ENCODE results near the gene MTREX. TPM values are rescaled to one million over a fixed set of nuclear protein-coding genes. Genes with fewer than 3 reads are reported as not detected.

MTREX gene
- total RNA-seq (10 to 100 TPM; 61.0 to 73.7 TPM), total RNA-seq (80.6 to 126 reads per million in 2 donors)

- no peaks in the 10 kb centered on the region for H3K9me3 ChIP-seq (ENCODE audit: control insufficient read depth, low read length, poor library complexity, severe bottlenecking)
- Mint-ChIP-seq H3K4me3 (no peak within 1 kb of the TSS), H3K36me3 (ENCODE audit: low read depth) (peaks cover 2% of the 10 kb centered on the region), H3K4me1 (peaks cover 18% of the 10 kb centered on the region), H3K27me3 (no peaks in the 10 kb centered on the region), H3K27ac (no peak within 1 kb of the TSS)
- DNase-seq = peak; percentile 80 to 82 (median 82)
- ATAC-seq = peak; percentile 93
These were observed at the start of gene MTREX, which contains the start of gene DHX29 for GRCh38 chr5:55307383-55308253. Gene MTREX (plus strand): TSS chr5:55307989. CDS start chr5:55308014, 25 bp downstream. Gene DHX29 (minus strand): TSS chr5:55307694. CDS start chr5:55307573, 121 bp downstream.

DNA sequence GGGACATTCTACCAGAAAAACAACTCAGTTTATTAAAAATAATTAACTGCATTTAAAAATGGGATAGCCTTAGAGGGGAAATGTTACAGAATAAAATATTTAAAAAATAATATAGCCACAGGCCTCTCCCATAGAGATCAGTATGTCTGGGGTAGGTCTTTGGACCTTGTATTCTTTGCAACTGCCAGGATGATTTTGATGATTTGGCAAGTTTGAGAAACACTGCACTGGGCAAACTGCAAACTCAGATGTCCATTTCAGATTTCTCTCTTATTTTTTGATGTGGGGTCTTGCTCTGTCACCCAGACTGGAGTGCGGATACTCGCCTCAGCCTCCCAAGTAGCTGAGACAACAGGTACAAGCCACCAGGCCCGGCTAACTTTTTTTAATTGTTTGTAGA lies 49.5 kb upstream of the MTREX start:
- DNase-seq = no peak
- Mint-ChIP-seq H3K36me3 (ENCODE audit: low read depth) (peaks cover 5% of the 10 kb centered on the region), H3K27me3 (no peaks in the 10 kb centered on the region), H3K27ac (no peak overlapping the region), H3K4me3 (no peak overlapping the region), H3K4me1 (peaks cover 4% of the 10 kb centered on the region)
- H3K9me3 ChIP-seq (ENCODE audit: control insufficient read depth, low read length, poor library complexity, severe bottlenecking) = no peaks in the 10 kb centered on the region
- ATAC-seq = no peak

- H3K27me3 Mint-ChIP-seq = no peaks in the 10 kb centered on the region
- H3K27ac Mint-ChIP-seq = no peak overlapping the region
- H3K4me1 Mint-ChIP-seq = peaks cover 6% of the 10 kb centered on the region
- DNase-seq (no peak), ATAC-seq (no peak)
- no peaks in the 10 kb centered on the region for H3K9me3 ChIP-seq (ENCODE audit: control insufficient read depth, low read length, poor library complexity, severe bottlenecking)
- peaks cover 13% of the 10 kb centered on the region for H3K36me3 Mint-ChIP-seq (ENCODE audit: low read depth)
- no peak overlapping the region for H3K4me3 Mint-ChIP-seq
These were observed 31.0 kb upstream of the MTREX start for GRCh38 chr5:55276771-55277170.

- peak overlapping the region; percentile 60 for H3K27ac Mint-ChIP-seq
- no peak for DNase-seq
- H3K4me1 Mint-ChIP-seq = peaks cover 6% of the 10 kb centered on the region
- no peak overlapping the region for H3K4me3 Mint-ChIP-seq
- no peak for ATAC-seq
- no peaks in the 10 kb centered on the region for H3K27me3 Mint-ChIP-seq
- no peaks in the 10 kb centered on the region for H3K9me3 ChIP-seq (ENCODE audit: control insufficient read depth, low read length, poor library complexity, severe bottlenecking)
- H3K36me3 Mint-ChIP-seq (ENCODE audit: low read depth) = peaks cover 13% of the 10 kb centered on the region
These were observed 29.0 kb upstream of the MTREX start for GRCh38 chr5:55278778-55279177.

GRCh38 chr5:55286411-55286933 lies 21.3 kb upstream of the MTREX start:
- Mint-ChIP-seq H3K4me1 (peaks cover 6% of the 10 kb centered on the region), H3K4me3 (no peak overlapping the region), H3K36me3 (ENCODE audit: low read depth) (peaks cover 17% of the 10 kb centered on the region), H3K27ac (no peak overlapping the region), H3K27me3 (no peaks in the 10 kb centered on the region)
- DNase-seq = no peak
- no peak for ATAC-seq
- H3K9me3 ChIP-seq (ENCODE audit: control insufficient read depth, low read length, poor library complexity, severe bottlenecking) = no peaks in the 10 kb centered on the region

- Mint-ChIP-seq H3K4me1 (peaks cover 15% of the 10 kb centered on the region), H3K36me3 (ENCODE audit: low read depth) (peaks cover 29% of the 10 kb centered on the region), H3K27me3 (no peaks in the 10 kb centered on the region), H3K4me3 (no peak overlapping the region), H3K27ac (no peak overlapping the region)
- H3K9me3 ChIP-seq (ENCODE audit: control insufficient read depth, low read length, poor library complexity, severe bottlenecking) = no peaks in the 10 kb centered on the region
- DNase-seq (no peak), ATAC-seq (no peak)
These were observed 18.0 kb upstream of the MTREX start for GRCh38 chr5:55289808-55290207.

DNA sequence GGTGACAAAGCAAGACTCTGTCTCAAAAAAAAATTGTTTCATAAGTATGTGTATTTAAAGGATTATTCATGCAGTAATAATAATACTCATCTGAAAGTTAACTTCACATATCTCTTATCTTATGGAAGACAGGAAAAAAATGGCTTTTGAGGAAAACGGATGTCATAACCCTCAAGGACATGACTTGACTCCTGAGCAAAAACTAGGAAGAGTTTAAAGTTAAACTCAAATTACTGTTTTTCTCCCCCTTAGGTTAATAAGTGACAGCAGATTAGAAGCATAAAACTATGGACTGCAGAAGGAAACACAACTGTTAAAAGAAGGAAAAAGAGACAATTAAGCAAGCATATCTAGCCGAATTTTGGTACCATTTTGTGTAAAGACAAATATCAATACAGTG lies 16.8 kb upstream of the MTREX start:
- Mint-ChIP-seq H3K27ac (peak overlapping the region; percentile 27), H3K27me3 (no peaks in the 10 kb centered on the region), H3K4me1 (peaks cover 15% of the 10 kb centered on the region), H3K36me3 (ENCODE audit: low read depth) (peaks cover 27% of the 10 kb centered on the region), H3K4me3 (no peak overlapping the region)
- no peak for DNase-seq
- ATAC-seq = no peak
- no peaks in the 10 kb centered on the region for H3K9me3 ChIP-seq (ENCODE audit: control insufficient read depth, low read length, poor library complexity, severe bottlenecking)

GRCh38 chr5:55294935-55295334 lies 12.9 kb upstream of the MTREX start:
- no peak overlapping the region for H3K27ac Mint-ChIP-seq
- ATAC-seq (no peak), DNase-seq (no peak)
- H3K27me3 Mint-ChIP-seq = no peaks in the 10 kb centered on the region
- H3K4me3 Mint-ChIP-seq = no peak overlapping the region
- peaks cover 18% of the 10 kb centered on the region for H3K36me3 Mint-ChIP-seq (ENCODE audit: low read depth)
- H3K9me3 ChIP-seq (ENCODE audit: control insufficient read depth, low read length, poor library complexity, severe bottlenecking) = no peaks in the 10 kb centered on the region
- H3K4me1 Mint-ChIP-seq = peaks cover 13% of the 10 kb centered on the region

DNA sequence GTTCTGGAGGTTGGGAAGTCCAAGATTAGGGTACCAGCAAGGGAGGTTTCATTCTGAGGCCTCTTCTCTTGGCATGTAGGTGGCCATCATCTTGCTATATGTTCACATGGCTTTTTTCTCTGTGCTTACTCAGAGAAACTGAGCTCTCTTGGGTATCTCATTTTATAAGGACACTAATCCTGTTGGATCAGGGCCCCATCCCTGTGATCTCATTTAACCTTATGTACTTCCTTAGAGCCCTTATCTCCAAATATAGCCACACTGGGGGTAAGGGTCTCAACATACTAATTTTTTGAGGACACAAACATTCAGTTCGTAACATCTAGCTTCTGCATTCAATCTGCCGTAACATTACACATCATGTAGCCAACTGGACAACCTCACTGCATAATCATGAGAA lies 6.9 kb upstream of the MTREX start:
- Mint-ChIP-seq H3K27me3 (no peaks in the 10 kb centered on the region), H3K4me1 (peaks cover 10% of the 10 kb centered on the region), H3K36me3 (ENCODE audit: low read depth) (no peaks in the 10 kb centered on the region), H3K27ac (no peak overlapping the region), H3K4me3 (no peak overlapping the region)
- no peak for DNase-seq
- no peak for ATAC-seq
- H3K9me3 ChIP-seq (ENCODE audit: control insufficient read depth, low read length, poor library complexity, severe bottlenecking) = peaks cover 3% of the 10 kb centered on the region

DNA sequence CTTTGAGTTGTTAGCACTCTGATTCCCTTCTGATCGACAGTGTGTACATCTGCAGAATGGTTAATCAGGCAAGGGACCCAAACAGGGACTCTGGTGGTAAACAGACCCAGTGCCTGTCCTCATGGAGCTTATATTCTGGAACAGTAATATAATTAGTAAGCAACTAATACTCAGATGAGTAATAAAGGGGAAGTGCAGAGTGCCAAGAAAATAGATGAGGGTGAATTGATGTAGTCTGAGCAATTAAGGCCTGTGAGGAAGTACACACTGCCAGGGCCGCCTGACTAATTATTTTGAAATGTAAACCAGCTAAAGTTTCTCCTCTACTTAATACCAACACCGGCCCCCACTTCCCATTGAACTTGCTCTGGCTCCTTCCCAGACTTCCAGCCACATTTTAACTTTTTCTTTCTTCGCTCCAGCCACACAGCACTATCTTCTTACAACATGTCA lies 4.5 kb upstream of the MTREX start:
- H3K9me3 ChIP-seq (ENCODE audit: control insufficient read depth, low read length, poor library complexity, severe bottlenecking) = peaks cover 3% of the 10 kb centered on the region
- Mint-ChIP-seq H3K27ac (peak overlapping the region; percentile 72), H3K36me3 (ENCODE audit: low read depth) (no peaks in the 10 kb centered on the region), H3K4me3 (no peak overlapping the region), H3K27me3 (no peaks in the 10 kb centered on the region), H3K4me1 (peaks cover 10% of the 10 kb centered on the region)
- no peak for ATAC-seq
- DNase-seq = no peak

GRCh38 chr5:55304584-55304983 lies 3.2 kb upstream of the MTREX start:
- no peaks in the 10 kb centered on the region for H3K36me3 Mint-ChIP-seq (ENCODE audit: low read depth)
- peaks cover 3% of the 10 kb centered on the region for H3K9me3 ChIP-seq (ENCODE audit: control insufficient read depth, low read length, poor library complexity, severe bottlenecking)
- H3K27me3 Mint-ChIP-seq = no peaks in the 10 kb centered on the region
- H3K4me3 Mint-ChIP-seq = no peak overlapping the region
- no peak for ATAC-seq
- DNase-seq = no peak
- no peak overlapping the region for H3K27ac Mint-ChIP-seq
- H3K4me1 Mint-ChIP-seq = peaks cover 10% of the 10 kb centered on the region

- peaks cover 10% of the 10 kb centered on the region for H3K4me1 Mint-ChIP-seq
These were observed 2.4 kb upstream of the MTREX start for GRCh38 chr5:55305345-55305744.

GRCh38 chr5:55306641-55307382 lies 977 bp upstream of the MTREX start:
- Mint-ChIP-seq H3K36me3 (ENCODE audit: low read depth) (peaks cover 2% of the 10 kb centered on the region), H3K27me3 (no peaks in the 10 kb centered on the region), H3K4me1 (peaks cover 15% of the 10 kb centered on the region), H3K4me3 (no peak overlapping the region), H3K27ac (no peak overlapping the region)
- DNase-seq (no peak), ATAC-seq (no peak)
- no peaks in the 10 kb centered on the region for H3K9me3 ChIP-seq (ENCODE audit: control insufficient read depth, low read length, poor library complexity, severe bottlenecking)

More at GRCh38 chr5:55305345-55305744, 2.4 kb upstream of the MTREX start:
- H3K9me3 ChIP-seq (ENCODE audit: control insufficient read depth, low read length, poor library complexity, severe bottlenecking) = peaks cover 3% of the 10 kb centered on the region
- no peak for ATAC-seq
- Mint-ChIP-seq H3K27me3 (no peaks in the 10 kb centered on the region), H3K27ac (no peak overlapping the region), H3K4me3 (no peak overlapping the region), H3K36me3 (ENCODE audit: low read depth) (no peaks in the 10 kb centered on the region)
- DNase-seq = no peak
